ENCODE data around the gene RHCG.

The RHCG gene

GRCh38 chr15:89504166-89504565 lies 7.8 kb upstream of the RHCG start:
- no peaks in the 10 kb centered on the region for H3K9me3 ChIP-seq (ENCODE audit: low read length)
- no peak overlapping the region for H3K4me3 ChIP-seq (ENCODE audit: low read depth, low read length, poor library complexity, severe bottlenecking)
- H3K36me3 ChIP-seq (ENCODE audit: insufficient read depth, low read length) = no peaks in the 10 kb centered on the region
- H3K9ac ChIP-seq (ENCODE audit: low read length) = no peak overlapping the region
- no peak overlapping the region for H3K27ac ChIP-seq (ENCODE audit: low read depth, low read length, poor library complexity, severe bottlenecking)
- H3K79me2 ChIP-seq (ENCODE audit: insufficient read depth, low read length) = no peaks in the 10 kb centered on the region
- no peak overlapping the region for H3K4me2 ChIP-seq (ENCODE audit: low read length)
- TF ChIP-seq CTCF (IDR thresholded peaks at IDR 0.05; ENCODE audit: low read length) = no peak
- no peak for TF ChIP-seq EZH2 (IDR thresholded peaks at IDR 0.05; ENCODE audit: borderline replicate concordance, low read length)
- H2AFZ ChIP-seq (ENCODE audit: low read length) = no peak overlapping the region
- H3F3A ChIP-seq (ENCODE audit: insufficient read depth, low read length) = no peaks in the 10 kb centered on the region
- H3K27me3 ChIP-seq (ENCODE audit: insufficient read depth, low read length) = no peaks in the 10 kb centered on the region
- no peaks in the 10 kb centered on the region for H4K20me1 ChIP-seq (ENCODE audit: insufficient read depth, low read length)
- H3K9me2 ChIP-seq (ENCODE audit: low read depth, low read length) = no peaks in the 10 kb centered on the region
- H3K4me1 ChIP-seq (ENCODE audit: insufficient read depth, low read length, severe bottlenecking) = no peaks in the 10 kb centered on the region

GRCh38 chr15:89502867-89503595 lies 6.6 kb upstream of the RHCG start:
- Histone ChIP-seq H3K9me3 (ENCODE audit: low read length) (no peaks in the 10 kb centered on the region), H2AFZ (ENCODE audit: low read length) (no peak overlapping the region), H3K4me1 (ENCODE audit: insufficient read depth, low read length, severe bottlenecking) (no peaks in the 10 kb centered on the region), H3K36me3 (ENCODE audit: insufficient read depth, low read length) (no peaks in the 10 kb centered on the region), H3K4me2 (ENCODE audit: low read length) (no peak overlapping the region), H3K9ac (ENCODE audit: low read length) (no peak overlapping the region), H3K9me2 (ENCODE audit: low read depth, low read length) (no peaks in the 10 kb centered on the region), H3K27ac (ENCODE audit: low read depth, low read length, poor library complexity, severe bottlenecking) (no peak overlapping the region), H3K79me2 (ENCODE audit: insufficient read depth, low read length) (no peaks in the 10 kb centered on the region), H4K20me1 (ENCODE audit: insufficient read depth, low read length) (no peaks in the 10 kb centered on the region), H3K4me3 (ENCODE audit: low read depth, low read length, poor library complexity, severe bottlenecking) (no peak overlapping the region), H3K27me3 (ENCODE audit: insufficient read depth, low read length) (no peaks in the 10 kb centered on the region), H3F3A (ENCODE audit: insufficient read depth, low read length) (no peaks in the 10 kb centered on the region)
- TF ChIP-seq CTCF (IDR thresholded peaks at IDR 0.05; ENCODE audit: low read length) (no peak), EZH2 (IDR thresholded peaks at IDR 0.05; ENCODE audit: borderline replicate concordance, low read length) (no peak)

GRCh38 chr15:89501646-89502045 lies 5.3 kb upstream of the RHCG start:
- H3K9ac ChIP-seq (ENCODE audit: low read length) = no peak overlapping the region
- no peaks in the 10 kb centered on the region for H3K36me3 ChIP-seq (ENCODE audit: insufficient read depth, low read length)
- H3K27me3 ChIP-seq (ENCODE audit: insufficient read depth, low read length) = no peaks in the 10 kb centered on the region
- H3K4me2 ChIP-seq (ENCODE audit: low read length) = no peak overlapping the region
- H3K9me3 ChIP-seq (ENCODE audit: low read length) = no peaks in the 10 kb centered on the region
- no peaks in the 10 kb centered on the region for H3F3A ChIP-seq (ENCODE audit: insufficient read depth, low read length)
- no peak overlapping the region for H2AFZ ChIP-seq (ENCODE audit: low read length)
- H4K20me1 ChIP-seq (ENCODE audit: insufficient read depth, low read length) = no peaks in the 10 kb centered on the region
- TF ChIP-seq EZH2 (IDR thresholded peaks at IDR 0.05; ENCODE audit: borderline replicate concordance, low read length) (no peak), CTCF (IDR thresholded peaks at IDR 0.05; ENCODE audit: low read length) (no peak)
- no peaks in the 10 kb centered on the region for H3K9me2 ChIP-seq (ENCODE audit: low read depth, low read length)
- H3K27ac ChIP-seq (ENCODE audit: low read depth, low read length, poor library complexity, severe bottlenecking) = no peak overlapping the region
- no peak overlapping the region for H3K4me3 ChIP-seq (ENCODE audit: low read depth, low read length, poor library complexity, severe bottlenecking)
- H3K4me1 ChIP-seq (ENCODE audit: insufficient read depth, low read length, severe bottlenecking) = no peaks in the 10 kb centered on the region
- H3K79me2 ChIP-seq (ENCODE audit: insufficient read depth, low read length) = no peaks in the 10 kb centered on the region

Measured in OCI-LY1 (cell line).